ENCODE results near the gene CMIP. TPM values are rescaled to one million over a fixed set of nuclear protein-coding genes. Genes with fewer than 3 reads are reported as not detected.
A peak's percentile ranks its signal among the peaks of the same experiment; 100 is the strongest.

CMIP gene
- total RNA-seq, 1 donor from 2014 or later: 72.7 TPM

GRCh38 chr16:81471882-81472281 is 27.3 kb downstream of the CMIP start:
- DNase-seq (ENCODE audit: low spot score) (no peak), ATAC-seq (no peak)
- intact Hi-C loops (cut with DNase I): no loop called here

GRCh38 chr16:81472391-81472790 is 27.8 kb downstream of the CMIP start:
- intact Hi-C loops (cut with DNase I): no loop called here
- DNase-seq (ENCODE audit: low spot score) (no peak), ATAC-seq (no peak)

GRCh38 chr16:81473066-81473488 is 28.5 kb downstream of the CMIP start:
- intact Hi-C loops (cut with DNase I): no loop called here
- DNase-seq (ENCODE audit: low spot score): no peak
- ATAC-seq: peak; percentile 57

- intact Hi-C loops (cut with DNase I): no loop called here
- ATAC-seq (peak; percentile 74), DNase-seq (ENCODE audit: low spot score) (no peak)
Measured at GRCh38 chr16:81473558-81473957, 28.9 kb downstream of the CMIP start.

GRCh38 chr16:81473969-81474959 is 29.7 kb downstream of the CMIP start:
- intact Hi-C loops (cut with DNase I): no loop called here
- peak; percentile 18 for ATAC-seq
- no peak for DNase-seq (ENCODE audit: low spot score)

GRCh38 chr16:81477697-81478693 is 33.4 kb downstream of the CMIP start:
- no peak for DNase-seq (ENCODE audit: low spot score)
- no peak for ATAC-seq
- intact Hi-C loops (cut with DNase I): no loop called here

- intact Hi-C loops (cut with DNase I): no loop called here
- DNase-seq (ENCODE audit: low spot score) (no peak), ATAC-seq (peak; percentile 62)
Measured at GRCh38 chr16:81478876-81479511, 34.4 kb downstream of the CMIP start.

- no peak for ATAC-seq
- intact Hi-C loops (cut with DNase I): no loop called here
- DNase-seq (ENCODE audit: low spot score): no peak
Measured at GRCh38 chr16:81480606-81481206, 36.1 kb downstream of the CMIP start.

- intact Hi-C loops (cut with DNase I): no loop called here
- ATAC-seq: peak; percentile 78
- DNase-seq (ENCODE audit: low spot score): no peak
Measured at GRCh38 chr16:81481207-81481821, 36.7 kb downstream of the CMIP start.

GRCh38 chr16:81482329-81483063 is 37.9 kb downstream of the CMIP start:
- intact Hi-C loops (cut with DNase I): no loop called here
- DNase-seq (ENCODE audit: low spot score) (no peak), ATAC-seq (no peak)

- intact Hi-C loops (cut with DNase I): no loop called here
- DNase-seq (ENCODE audit: low spot score) (no peak), ATAC-seq (no peak)
Measured at GRCh38 chr16:81483064-81483969, 38.7 kb downstream of the CMIP start.

- no peak for ATAC-seq
- no peak for DNase-seq (ENCODE audit: low spot score)
- intact Hi-C loops (cut with DNase I): no loop called here
Measured at GRCh38 chr16:81483970-81484595, 39.5 kb downstream of the CMIP start.

GRCh38 chr16:81484908-81485624 is 40.5 kb downstream of the CMIP start:
- intact Hi-C loops (cut with DNase I): no loop called here
- ATAC-seq (no peak), DNase-seq (ENCODE audit: low spot score) (no peak)

- intact Hi-C loops (cut with DNase I): no loop called here
Measured at GRCh38 chr16:81485824-81486539, 41.4 kb downstream of the CMIP start.

GRCh38 chr16:81486540-81487061 is 42.0 kb downstream of the CMIP start:
- intact Hi-C loops (cut with DNase I): no loop called here
- DNase-seq (ENCODE audit: low spot score) (no peak), ATAC-seq (peak; percentile 77)

More at GRCh38 chr16:81485824-81486539, 41.4 kb downstream of the CMIP start:
- peak; percentile 34 for ATAC-seq
- no peak for DNase-seq (ENCODE audit: low spot score)
